ENCODE results near the gene PPP1R7. TPM values are rescaled to one million over a fixed set of nuclear protein-coding genes. Genes with fewer than 3 reads are reported as not detected.

The PPP1R7 gene
- total and polyA plus RNA-seq, 9 of the 15 experiments (the other 6 are each of a cell fraction or from before 2014, with no cell fraction given) = 37.5 to 75.0 (median 50.5) TPM

- CTCF ChIA-PET (ENCODE audit: low intra/inter-chr PET ratio) = no interaction called here
- Histone ChIP-seq H3K4me2 (ENCODE audit: insufficient read depth, low read length) (no peak overlapping the region), H3K36me3 (ENCODE audit: control insufficient read depth, insufficient read depth, low read length) (peaks cover 10% of the 10 kb centered on the region; the same call in 1 of the 3 replicates), H3K9ac (ENCODE audit: insufficient read depth in 1 of 2, low read depth in 2 of 2, low read length in 2 of 2) (no peak overlapping the region), H3K27ac (ENCODE audit: extremely low read depth, low read depth, low read length) (no peak overlapping the region), H4K20me1 (replicated peaks; ENCODE audit: control insufficient read depth, insufficient read depth, low read length) (no peaks in the 10 kb centered on the region), H3K27me3 (ENCODE audit: control insufficient read depth in 2 of 2, insufficient read depth in 2 of 2, low read length in 2 of 2) (no peaks in the 10 kb centered on the region), H3K4me1 (replicated peaks in 1 of 2; ENCODE audit: control insufficient read depth in 2 of 2, insufficient read depth in 2 of 2, low read length in 2 of 2) (no peaks in the 10 kb centered on the region; a peak in 1 of 5 replicates), H3K4me3 (no peak overlapping the region), H3K9me1 (ENCODE audit: control insufficient read depth, insufficient read depth, low read length) (no peaks in the 10 kb centered on the region), H3K9me3 (replicated peaks; ENCODE audit: control insufficient read depth, insufficient read depth, low read depth, low read length) (no peaks in the 10 kb centered on the region), H2AFZ (ENCODE audit: low read depth, low read length) (no peak overlapping the region), H3K79me2 (ENCODE audit: control insufficient read depth, insufficient read depth, low read length) (no peaks in the 10 kb centered on the region)
- intact Hi-C loops (cut with micrococcal nuclease) = loop anchor here (2.0 kb wide), 1 partner anchor 43 kb away; no protein-coding TSS in a partner anchor
- in situ Hi-C loops (cut with MboI) = no loop called here
- FAIRE-seq (no peak), DNase-seq (ENCODE audit: extremely low read depth in 1 of 4, low spot score in 3 of 4) (no peak), ATAC-seq (no peak)
- BruUV-seq (replicated peaks) = no TSS peak
- POLR2A ChIA-PET = interaction anchor here (1.1 kb wide), 1 partner anchor 12 kb away, joined by 4 read pairs; no protein-coding TSS in a partner anchor
- TF ChIP-seq PURB (CRISPR knock-in tag; IDR thresholded peaks at IDR 0.05; ENCODE audit: low read depth) = no peak
- TF ChIP-seq JUND (IDR thresholded peaks at IDR 0.05; ENCODE audit: borderline replicate concordance, low read depth, low read length) = no peak
- TF ChIP-seq JUND (tag; IDR thresholded peaks at IDR 0.05; ENCODE audit: borderline replicate concordance, low read depth, low read length) = no peak
- TF ChIP-seq FOXO4 (CRISPR knock-in tag; IDR thresholded peaks at IDR 0.05) = no peak
- no peak for TF ChIP-seq SAFB2 (IDR thresholded peaks at IDR 0.05; ENCODE audit: borderline replicate concordance, low read depth, low read length, severe bottlenecking)
- no peak for TF ChIP-seq ATF4 (CRISPR knock-in tag; IDR thresholded peaks at IDR 0.05)
- TF ChIP-seq ZNF518B (CRISPR knock-in tag; IDR thresholded peaks at IDR 0.05) = no peak
- no peak for TF ChIP-seq ZC3H4 (CRISPR knock-in tag; IDR thresholded peaks at IDR 0.05; ENCODE audit: borderline replicate concordance)
- TF ChIP-seq KDM1A (IDR thresholded peaks at IDR 0.05) = no peak
- TF ChIP-seq DPF2 (IDR thresholded peaks at IDR 0.05) = no peak
- TF ChIP-seq BHLHE40 (IDR thresholded peaks at IDR 0.05; ENCODE audit: low read length) = no peak
- TF ChIP-seq ZNF583 (CRISPR knock-in tag; IDR thresholded peaks at IDR 0.05) = no peak
- WGBS (ENCODE audit: insufficient coverage, low coverage, missing lambda C conversion rate) = 87% methylated on average over 13 of the region's 21 CpGs
These were observed 24.1 kb upstream of the PPP1R7 start for GRCh38 chr2:241126201-241126611.

Measured in K562 (cell line).